HG02943 (cell line): ENCODE measurements around the gene CCDC169.
A peak's percentile ranks its signal among the peaks of the same experiment; 100 is the strongest.
"Not testable (repeated sequence)": the region's sequence is repeated elsewhere in the genome, so short reads cannot be mapped to it uniquely, and the experiment has no call there.

Experiments used
- ATAC-seq: cut with Tn5 transposase; IDR thresholded peaks from one replicate; pipeline ENCODE4 v1.9.1; 2021; ENCODE audit warnings: mild to moderate bottlenecking, low read depth, moderate library complexity; ENCODE audit not compliant: unreplicated experiment

CCDC169 gene

DNA sequence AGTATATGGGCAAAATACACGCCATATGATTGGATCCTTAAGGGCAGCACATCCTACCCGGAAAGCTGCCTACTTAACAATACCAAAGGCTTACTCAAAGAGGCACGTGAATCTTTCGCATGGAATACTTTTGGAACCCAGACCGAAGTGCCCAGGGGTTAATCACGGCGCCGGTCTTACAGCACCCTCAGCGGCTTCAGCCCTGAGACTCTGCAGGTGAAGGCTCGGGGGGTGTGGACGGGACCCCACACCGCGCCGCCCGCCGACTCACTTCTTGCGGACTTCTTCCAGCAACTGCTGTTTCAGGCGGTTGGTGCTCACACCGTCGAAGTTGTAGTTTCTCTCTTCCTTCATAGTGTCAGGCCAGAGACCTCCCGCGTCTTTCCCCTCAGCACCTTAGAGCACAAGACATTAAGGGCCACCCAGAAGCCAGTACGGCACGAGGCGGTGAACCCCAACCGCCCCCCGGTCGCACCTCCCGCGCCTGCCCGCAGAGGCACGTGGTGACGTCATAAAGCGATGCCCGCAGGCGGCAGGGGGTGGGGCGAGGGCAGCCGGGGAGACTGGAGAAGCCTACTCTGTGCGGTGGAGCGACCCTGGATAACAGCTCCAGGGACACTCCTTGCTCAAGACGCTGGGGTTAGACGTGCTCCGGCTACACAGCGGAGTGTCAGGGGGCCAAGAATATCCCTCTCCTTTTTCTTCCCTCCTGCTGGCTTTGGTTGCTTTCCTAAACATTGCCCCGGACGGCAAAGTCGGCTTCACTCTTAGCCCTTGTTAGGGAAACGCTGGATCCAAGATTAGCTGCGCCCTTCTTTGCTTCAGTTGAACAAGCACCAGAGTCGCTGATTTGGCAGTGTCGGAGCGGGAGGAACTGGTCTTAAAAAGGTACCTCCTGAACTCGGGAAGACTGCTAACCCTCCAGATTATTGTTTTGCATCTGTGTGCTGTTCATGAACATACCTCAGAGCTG lies at the start of gene CCDC169:
CCDC169 (minus strand) TSS at position 449 of the 973 bp plus-strand sequence; CDS start at position 354, 95 bp downstream.
- peak; percentile 60 for ATAC-seq

DNA sequence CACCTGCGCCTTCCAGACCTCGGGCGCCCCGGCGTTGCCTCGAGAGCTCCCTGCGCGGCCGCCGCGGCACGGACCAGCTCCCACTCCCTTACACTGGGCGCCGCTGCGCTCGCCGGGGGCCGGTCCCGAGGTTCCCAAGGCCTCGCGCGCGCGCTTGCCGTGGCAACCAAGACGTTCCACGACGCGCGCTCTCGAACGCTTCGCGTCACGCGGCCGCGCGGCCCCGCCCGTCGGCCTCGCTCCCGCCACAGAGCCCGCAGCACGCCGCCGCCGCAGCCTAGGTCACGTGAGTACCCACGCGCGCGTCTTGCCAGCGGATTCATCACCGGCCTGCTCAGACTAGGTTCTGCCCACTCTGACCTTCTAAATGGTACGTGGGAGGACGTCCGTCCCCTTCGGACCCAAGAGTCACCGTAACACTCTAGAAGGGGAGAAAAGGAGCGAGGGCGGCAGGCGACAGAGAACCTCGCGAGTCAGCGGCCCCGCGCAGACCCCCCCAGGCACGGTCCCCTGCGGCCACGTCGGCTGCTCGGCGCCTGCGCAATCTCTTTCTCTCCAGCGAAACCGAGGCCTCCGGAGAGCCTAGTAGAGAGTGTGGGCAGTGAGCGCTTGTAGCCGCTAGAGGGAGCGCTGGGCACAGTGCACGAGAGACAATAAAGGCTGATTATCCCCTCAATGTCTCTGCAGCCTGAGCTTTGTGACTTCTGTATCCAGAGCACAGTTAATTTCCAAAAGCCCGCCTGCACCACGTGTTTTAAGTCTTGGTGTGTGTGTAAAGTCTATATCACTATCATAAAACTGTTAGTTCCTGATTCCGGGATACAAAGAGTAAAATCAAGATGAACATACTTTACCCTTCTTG lies 48.8 kb upstream of the CCDC169 start, which contains the start of gene SPART:
SPART (minus strand) TSS at position 173 of the 862 bp plus-strand sequence. CDS start 10,564 bp downstream, outside the sequence.
- ATAC-seq = peak; percentile 88

DNA sequence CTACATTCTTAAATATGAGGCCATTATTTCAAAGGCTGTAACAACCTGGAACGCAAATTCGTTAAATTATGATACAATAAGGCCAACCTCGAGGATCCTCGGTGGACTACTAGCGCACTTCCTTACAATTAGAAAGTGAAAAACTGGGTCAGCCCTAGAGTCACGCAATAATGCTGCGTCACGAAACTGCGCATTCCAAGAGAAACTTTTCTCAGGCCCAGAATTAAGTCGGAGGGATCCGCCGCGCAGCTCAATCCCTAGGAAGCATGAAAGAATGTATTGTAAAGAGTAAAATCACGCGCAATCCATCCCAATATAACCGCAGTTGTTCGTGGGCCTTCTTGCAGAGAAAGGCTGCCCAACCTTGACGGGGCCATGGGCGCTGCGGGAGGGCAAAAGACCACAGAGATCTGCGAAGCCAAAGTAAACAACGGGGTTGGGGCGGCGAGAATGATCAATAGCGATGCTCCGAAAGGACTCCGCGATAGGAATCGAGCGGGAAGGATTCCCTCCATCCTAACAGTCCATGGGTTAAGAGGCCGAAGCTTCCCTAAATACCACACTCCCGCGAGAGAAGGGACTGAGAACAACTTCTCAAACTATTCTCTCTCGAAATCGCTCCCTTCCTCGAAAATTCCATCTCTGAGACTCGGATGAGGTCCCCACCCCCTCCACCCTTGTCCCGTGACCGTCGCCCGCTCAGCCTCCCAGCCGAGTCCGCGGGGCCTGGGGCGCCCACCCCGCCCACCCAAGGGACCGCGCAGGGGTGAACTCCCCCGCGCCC lies 48.0 kb upstream of the CCDC169 start:
- no peak for ATAC-seq

DNA sequence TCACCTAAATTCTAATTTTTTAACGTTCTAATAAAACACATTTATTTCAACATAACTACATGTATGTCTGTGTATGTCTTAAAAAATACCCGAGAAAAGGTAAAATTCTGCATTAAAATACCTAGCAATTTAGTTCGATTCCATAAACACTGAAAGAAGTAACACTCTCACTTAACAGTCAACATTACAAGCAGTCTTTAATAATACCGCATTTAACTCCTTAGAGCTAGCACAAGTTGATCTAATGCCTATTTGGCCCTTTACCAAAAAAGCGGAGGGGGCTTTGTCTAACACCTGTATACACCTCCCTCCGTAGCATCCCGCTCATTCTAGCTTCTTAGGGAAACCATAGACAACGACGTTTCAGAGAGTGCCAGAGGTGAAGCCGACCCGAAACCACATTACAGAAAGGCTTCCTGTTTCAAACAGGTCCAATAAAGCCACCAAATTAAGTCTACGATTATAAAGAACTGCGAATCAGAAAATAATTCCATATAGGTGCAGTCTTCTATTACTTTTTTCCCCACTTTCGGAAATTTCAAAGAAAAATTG lies 47.3 kb upstream of the CCDC169 start:
- no peak for ATAC-seq

DNA sequence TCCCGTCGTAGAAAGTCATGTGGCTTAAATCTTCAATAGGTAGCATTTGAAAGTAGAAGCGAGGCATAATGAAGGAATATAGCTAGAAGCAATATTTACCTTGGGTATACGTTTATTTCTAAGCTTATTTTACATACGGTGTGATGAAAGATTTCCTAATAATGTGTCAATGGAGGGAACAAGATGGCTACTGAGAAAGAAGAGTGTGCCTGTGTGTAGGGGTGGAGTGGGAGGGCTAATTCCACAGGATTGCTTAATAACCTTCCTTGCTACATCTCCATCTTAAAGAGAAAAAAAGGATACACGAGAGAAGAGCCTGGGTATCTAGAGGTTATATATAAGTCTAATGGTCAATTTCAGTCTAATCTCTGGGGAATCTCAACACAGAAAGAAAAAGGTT lies 46.6 kb upstream of the CCDC169 start:
- ATAC-seq = no peak

DNA sequence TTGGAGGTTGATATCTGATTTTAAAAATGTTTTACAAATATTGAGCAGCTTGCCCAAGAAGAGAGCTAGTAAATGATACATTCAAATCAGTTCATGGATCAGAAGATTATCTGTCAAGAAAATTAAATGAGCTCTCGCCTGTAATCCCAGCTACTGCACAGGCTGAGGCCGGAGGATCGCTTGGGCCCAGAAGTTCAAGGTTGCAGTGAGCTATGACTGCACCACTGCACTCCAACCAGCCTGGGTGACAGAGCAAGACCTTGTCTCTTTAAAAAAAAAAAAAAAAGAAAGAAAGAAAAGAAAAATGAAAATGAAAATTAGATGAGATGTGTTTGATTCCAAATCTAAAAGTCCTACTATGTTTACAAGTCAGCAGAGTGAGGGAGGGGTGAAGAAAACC lies 46.2 kb upstream of the CCDC169 start:
- no peak for ATAC-seq

DNA sequence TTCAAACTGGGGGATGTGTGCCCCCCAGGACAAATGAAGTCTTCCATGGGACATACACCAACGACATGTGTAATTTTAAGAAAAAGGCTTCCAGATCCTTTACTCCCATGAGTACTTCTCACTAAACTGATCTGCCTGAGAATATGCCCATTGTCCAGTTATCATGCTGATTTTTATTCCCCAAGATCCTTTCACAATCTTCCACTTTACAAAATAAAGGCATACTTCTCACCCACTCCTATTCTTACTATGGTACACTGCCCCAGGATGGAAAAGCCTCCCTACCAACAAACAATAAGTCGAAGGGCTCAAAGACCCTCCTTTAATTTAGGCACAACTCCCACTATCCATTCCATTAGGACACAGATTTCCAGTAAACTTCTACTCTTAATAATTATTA lies 45.1 kb upstream of the CCDC169 start:
- no peak for ATAC-seq

DNA sequence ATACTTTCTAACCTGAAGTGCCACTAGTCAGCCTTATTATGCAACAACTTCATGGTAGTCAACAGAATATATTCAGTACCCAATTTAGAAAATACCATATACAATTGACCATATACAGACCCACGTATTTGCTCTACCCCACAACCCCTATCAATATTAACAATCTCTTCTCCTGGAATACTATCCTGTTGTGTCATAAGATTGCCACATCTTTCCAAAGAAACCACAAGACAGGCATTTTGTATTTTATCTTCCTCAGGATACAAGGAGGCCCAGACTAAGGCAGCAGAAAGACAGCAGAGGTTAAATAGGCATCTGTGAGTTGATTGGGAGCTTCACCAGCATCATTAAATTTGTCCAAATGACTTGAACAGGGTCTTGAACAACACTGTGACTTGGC lies 44.1 kb upstream of the CCDC169 start:
- ATAC-seq = no peak

DNA sequence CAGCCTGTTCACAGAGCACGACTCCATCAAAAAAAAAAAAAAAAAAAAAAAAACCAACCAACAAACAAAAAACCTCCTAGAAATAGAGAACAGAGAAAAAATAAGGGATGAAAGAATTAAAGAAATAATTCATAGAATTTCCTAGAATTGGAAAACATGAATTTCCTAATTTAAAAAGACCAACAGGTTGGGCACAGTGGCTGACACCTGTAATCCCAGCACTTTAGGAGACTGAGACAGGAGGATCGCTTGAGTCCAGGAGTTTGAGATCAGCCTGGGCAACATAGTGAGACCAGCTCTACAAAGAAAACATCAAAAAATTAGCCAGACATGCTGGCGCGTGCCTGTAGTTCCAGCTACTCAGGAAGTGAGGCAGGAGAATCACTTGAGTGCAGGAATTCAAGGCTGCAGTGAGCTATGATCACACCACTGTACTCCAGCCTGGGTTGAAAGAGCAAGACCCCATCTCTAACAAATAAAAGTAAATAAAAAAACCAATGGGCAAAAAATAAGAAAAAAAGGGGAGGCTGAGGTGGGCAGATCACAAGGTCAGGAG lies 42.1 kb upstream of the CCDC169 start:
- no peak for ATAC-seq

DNA sequence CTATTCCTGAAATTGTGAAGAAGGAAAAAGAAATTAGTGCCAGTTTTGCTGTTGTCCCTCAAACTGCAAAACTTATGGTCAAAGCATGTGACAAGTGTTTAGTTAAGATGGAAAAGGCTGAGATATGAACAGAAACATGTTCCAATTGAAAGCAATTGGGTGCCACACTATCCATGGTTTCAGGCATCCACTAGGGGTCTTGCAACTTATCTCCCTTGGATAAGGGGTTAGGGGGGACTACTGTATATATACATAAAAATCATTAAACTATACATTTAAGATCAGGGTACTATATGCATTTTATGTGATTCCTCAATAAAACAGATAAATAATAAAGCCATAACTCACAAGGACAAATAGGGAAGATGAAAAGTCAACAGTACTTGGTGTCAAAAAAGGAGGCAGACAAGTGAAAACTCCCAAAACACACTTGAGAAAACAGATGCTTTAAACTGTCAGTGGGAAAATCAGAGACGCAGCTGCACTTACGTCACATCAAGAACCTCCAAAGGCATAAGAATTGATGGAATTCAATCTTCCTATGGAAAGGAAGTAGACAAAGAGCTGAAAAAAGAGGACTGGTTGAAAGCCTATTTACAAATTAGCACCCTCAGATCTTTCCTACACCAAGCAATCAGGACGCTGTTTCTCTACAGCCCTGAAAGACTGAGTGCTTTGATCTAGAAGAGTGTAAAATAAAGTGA lies 40.5 kb upstream of the CCDC169 start:
- ATAC-seq = no peak

DNA sequence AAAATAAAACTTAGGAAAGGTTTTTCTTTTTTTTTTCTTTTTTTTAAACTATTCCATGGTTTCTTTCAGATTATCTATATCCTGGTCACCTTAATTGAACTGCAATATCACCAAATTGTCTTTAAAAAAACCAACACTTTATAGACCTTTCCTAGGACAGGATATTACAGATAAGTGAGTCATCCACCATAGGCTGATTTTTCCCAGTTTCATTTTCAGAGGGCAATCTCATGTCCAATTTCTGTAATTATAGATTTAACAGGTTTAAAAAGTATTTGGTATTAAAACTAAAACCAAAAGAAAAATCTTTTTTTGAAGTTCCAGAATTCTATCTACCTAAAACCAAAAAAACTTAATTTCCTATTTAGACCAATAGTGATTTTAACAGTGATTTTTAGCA lies 35.4 kb upstream of the CCDC169 start:
- ATAC-seq = no peak

DNA sequence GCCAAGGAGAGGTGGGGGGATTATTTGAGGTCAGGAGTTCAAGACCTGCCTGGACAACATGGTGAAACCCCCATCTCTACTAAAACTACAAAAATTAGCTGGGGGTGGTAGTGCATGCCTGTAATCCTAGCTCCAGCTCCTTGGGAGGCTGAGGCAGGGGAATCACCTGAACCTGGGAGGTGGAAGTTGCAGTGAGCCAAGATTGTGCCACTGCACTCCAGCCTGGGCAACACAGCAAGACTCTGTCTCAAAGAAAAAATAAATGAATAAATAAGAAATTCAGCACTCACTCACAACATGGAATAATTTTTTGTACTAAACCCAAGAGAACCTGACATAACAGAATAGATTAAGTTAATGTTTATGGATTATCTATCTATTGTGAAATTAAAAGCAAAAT lies 34.6 kb upstream of the CCDC169 start:
- ATAC-seq = not testable (repeated sequence)

DNA sequence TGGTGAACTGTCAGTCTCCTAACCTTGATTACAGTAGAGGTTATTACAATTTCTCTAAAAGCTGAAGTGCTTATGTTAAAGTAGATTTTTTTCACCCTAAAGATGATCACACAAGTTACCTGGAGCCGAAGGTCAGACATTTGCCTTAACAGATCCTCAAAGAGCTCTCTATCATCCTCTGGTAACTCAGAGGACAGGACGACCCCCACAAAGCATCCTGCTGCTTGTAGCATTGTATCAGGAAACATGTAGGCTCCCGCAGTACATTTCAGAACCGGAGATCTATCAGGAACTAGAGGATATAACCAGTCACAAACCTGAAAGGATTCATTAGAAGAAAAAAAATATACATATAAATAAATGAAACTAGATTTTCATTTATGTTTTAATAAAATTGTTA lies 33.7 kb upstream of the CCDC169 start:
- ATAC-seq = no peak

DNA sequence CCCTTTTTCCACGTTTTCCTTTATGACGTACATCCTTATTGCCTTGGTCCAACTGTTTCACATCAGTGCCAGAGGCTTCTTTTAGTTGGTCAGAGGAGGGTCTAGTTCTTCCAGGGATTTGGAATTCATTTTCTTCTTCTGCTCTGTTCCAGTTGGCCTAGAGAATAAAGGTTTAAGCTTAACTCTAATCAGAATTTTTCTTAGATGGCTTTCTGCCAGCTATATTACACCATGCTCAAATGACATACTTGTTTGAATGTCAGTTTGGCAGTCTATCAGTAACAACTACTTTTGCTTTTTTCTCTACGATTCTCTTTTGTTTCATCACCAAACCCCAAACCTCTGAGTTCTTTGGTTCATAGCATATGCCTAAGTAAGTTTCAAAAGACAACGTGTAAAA lies 31.7 kb upstream of the CCDC169 start:
- ATAC-seq = no peak

DNA sequence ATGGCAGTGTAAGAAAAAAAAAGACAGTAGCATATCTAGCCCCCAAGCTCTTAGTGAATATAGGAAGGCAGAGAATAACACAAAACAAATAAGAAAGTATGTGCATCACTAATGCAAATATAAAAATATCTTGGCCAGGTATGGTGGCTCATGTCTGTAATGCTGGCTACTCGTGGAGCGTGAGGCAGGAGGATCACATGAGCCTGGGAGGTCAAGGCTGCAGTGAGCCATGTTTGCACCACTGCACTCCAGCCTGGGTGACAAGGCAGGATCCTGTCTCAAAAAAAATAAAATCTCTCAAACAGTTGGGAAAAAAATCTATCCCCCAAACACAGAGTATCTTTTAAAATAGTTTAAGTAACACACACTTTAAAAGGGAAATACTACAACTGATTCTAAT lies 31.2 kb upstream of the CCDC169 start:
- no peak for ATAC-seq

DNA sequence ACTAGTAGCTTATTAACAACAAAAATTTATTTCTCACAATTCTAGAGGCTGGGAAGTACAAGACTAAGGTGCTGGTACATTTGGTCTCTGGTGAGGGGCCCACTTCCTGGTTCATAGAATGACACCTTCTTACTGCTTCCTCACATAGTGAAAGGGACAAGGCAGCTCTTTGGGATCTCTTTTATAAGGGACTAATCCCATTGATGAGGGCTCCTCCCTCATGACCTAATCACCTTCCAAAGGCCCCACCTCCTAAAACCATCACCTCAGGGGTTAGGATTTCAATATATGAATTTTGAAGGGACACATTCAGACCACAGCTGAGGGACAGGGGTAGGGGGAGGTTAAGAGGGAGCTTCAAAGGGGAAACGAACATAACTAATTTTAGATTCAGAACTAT lies 28.3 kb upstream of the CCDC169 start:
- no peak for ATAC-seq

DNA sequence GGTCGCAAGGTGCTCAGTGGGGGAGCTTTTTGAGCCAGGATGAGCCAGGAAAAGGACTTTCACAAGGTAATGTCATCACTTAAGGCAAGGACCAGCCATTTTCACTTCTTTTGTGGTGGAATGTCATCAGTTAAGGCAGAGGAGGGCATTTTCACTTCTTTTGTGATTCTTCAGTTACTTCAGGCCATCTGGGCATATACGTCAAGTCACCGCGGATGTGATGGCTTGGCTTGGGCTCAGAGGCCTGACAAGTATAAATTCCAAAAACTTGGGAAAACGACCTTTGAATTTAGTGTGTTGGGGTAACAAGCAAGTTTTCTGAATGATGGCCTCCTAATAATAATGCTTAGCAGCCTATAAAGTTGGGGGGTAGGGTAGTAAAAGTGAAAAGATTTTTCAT lies 27.3 kb upstream of the CCDC169 start:
- not testable (repeated sequence) for ATAC-seq

DNA sequence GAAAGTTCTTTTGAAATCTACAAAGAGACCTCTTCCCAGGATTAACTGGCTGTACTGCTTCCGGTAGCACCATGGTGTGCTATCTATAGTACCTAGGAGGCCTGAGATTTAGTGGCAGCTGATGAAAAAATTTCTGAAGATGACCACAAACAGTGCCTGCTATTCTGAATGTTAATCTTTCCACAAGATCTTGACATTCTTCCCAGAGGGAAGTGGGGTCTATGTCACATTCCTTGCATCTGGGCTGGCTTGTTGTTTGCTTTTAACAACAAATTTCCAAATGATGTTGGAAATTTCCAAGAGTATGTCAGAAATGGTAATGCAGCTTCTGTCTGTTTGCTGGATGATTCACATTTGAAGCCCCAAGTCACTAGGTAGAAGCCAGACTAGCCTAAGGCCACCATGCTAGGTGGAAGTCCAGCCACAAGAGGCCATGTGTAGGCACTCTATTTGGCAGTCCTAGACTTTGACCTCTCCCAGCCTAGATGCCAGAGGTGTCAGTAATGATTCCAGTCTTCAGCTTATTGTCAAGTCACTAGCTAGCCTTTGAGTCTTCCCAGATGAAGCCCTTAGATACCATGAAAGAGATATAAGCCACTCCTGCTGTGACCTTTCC lies 26.4 kb upstream of the CCDC169 start:
- ATAC-seq = no peak

DNA sequence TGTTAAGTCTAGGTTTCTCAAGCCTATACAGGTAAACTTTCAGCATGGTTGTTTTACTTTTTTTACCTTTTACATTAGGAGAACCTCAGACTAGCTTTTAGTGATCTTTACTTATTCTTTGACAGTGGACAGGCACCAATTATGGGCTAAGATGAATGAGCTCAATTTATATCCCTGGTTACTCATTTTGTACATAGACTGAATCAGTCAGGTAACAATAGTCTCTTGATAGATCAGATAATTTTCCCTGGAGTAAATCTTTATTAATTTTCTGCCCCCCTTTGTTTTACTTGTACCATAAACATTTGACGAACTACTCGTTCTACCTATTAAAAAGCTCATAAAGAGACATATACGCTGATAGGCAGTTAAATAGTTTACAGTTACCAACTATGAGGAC lies 25.8 kb upstream of the CCDC169 start:
- no peak for ATAC-seq
